Mesothelial cell of epicardium (in vitro differentiated cells): ENCODE results near the gene TSEN2. TPM values are rescaled to one million over a fixed set of nuclear protein-coding genes. Genes with fewer than 3 reads are reported as not detected.

ENCODE experiments used
- DNase-seq, 2 experiments: peaks; one replicate each; pipeline ENCODE4 v3.0.0; 2021; ENCODE audit warnings: low spot score in 2 of 2; ENCODE audit not compliant: unreplicated experiment in 2 of 2
- H3K27ac Mint-ChIP-seq: 2 replicates; pipeline ENCODE4 v1.8.0; 2021; ENCODE audit warnings: mixed read lengths
- H3K27me3 Mint-ChIP-seq: 2 replicates; pipeline ENCODE4 v1.8.0; 2021; ENCODE audit warnings: low read depth, mixed read lengths
- H3K36me3 Mint-ChIP-seq: 2 replicates; pipeline ENCODE4 v1.8.0; 2021; ENCODE audit warnings: mixed read lengths
- H3K4me1 Mint-ChIP-seq: 2 replicates; pipeline ENCODE4 v1.8.0; 2021; ENCODE audit warnings: mixed read lengths
- H3K4me3 Mint-ChIP-seq: 2 replicates; pipeline ENCODE4 v1.8.0; 2021; ENCODE audit warnings: mild to moderate bottlenecking, moderate library complexity, mixed read lengths
- H3K9me3 Mint-ChIP-seq: 2 replicates; pipeline ENCODE4 v1.8.0; 2021; ENCODE audit warnings: mixed read lengths
- total RNA-seq: library from RNA; stranded (reverse); gene quantifications from 3 replicates; pipeline ENCODE4 v1.2.1, GENCODE V29; 2021
- TF ChIP-seq, protein P1 (sequence below): fragments of 200-600 bp; sonication (generic); IDR thresholded peaks from one replicate; pipeline ENCODE4 v1.5.0; 2021; ENCODE audit warnings: antibody characterized with exemption; ENCODE audit not compliant: unreplicated experiment

TSEN2 gene
- total RNA-seq, 1 donor from 2014 or later: 29.0 TPM

DNA sequence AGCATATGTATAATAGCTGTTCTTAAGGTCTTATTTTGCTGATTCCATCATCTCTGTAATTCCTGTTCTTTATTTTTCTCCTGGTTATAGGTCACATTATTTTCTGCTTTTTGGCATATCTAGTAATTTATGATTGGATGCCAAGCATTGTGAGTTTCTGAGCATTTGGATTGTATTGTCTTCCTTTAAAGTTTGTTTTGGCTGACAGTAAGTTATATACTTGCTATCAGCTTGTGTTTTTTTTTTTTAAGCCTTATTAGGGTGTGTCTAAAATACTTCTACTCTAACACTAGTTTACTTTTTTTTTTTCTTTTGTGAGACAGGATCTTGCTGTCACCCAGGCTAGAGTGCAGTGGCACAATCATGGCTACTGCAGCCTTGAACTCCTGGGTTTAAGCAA is 82.7 kb downstream of the TSEN2 start:
- Mint-ChIP-seq H3K27me3 (no peaks in the 10 kb centered on the region), H3K27ac (no peak overlapping the region), H3K4me1 (peaks cover 17% of the 10 kb centered on the region), H3K4me3 (no peak overlapping the region), H3K36me3 (peaks cover 46% of the 10 kb centered on the region), H3K9me3 (peaks cover 10% of the 10 kb centered on the region)
- TF ChIP-seq, protein P1, sequence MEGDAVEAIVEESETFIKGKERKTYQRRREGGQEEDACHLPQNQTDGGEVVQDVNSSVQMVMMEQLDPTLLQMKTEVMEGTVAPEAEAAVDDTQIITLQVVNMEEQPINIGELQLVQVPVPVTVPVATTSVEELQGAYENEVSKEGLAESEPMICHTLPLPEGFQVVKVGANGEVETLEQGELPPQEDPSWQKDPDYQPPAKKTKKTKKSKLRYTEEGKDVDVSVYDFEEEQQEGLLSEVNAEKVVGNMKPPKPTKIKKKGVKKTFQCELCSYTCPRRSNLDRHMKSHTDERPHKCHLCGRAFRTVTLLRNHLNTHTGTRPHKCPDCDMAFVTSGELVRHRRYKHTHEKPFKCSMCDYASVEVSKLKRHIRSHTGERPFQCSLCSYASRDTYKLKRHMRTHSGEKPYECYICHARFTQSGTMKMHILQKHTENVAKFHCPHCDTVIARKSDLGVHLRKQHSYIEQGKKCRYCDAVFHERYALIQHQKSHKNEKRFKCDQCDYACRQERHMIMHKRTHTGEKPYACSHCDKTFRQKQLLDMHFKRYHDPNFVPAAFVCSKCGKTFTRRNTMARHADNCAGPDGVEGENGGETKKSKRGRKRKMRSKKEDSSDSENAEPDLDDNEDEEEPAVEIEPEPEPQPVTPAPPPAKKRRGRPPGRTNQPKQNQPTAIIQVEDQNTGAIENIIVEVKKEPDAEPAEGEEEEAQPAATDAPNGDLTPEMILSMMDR: no peak
- DNase-seq: no peak

DNA sequence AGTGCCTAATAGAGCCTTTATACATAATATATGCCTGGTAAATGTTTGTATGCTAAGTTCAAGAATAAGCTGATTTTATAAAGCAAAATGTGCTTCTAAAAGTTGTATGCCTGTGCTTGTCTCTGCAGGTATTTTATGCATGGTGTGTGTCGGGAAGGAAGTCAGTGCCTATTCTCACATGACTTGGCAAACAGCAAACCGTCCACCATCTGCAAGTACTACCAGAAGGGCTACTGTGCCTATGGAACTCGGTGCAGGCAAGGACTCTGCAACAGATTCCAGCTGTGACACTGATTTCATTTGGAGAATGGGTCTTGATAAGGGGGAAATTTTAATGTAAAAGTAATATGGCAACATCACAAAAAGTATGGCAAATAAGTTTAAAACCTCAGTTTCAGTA is 84.5 kb downstream of the TSEN2 start:
- no peak overlapping the region for H3K4me3 Mint-ChIP-seq
- no peak overlapping the region for H3K27ac Mint-ChIP-seq
- peaks cover 5% of the 10 kb centered on the region for H3K4me1 Mint-ChIP-seq
- DNase-seq: no peak
- peaks cover 10% of the 10 kb centered on the region for H3K9me3 Mint-ChIP-seq
- TF ChIP-seq, protein P1: no peak
- peaks cover 58% of the 10 kb centered on the region for H3K36me3 Mint-ChIP-seq
- no peaks in the 10 kb centered on the region for H3K27me3 Mint-ChIP-seq

- Mint-ChIP-seq H3K36me3 (peaks cover 57% of the 10 kb centered on the region), H3K9me3 (peaks cover 10% of the 10 kb centered on the region), H3K4me3 (no peak overlapping the region), H3K4me1 (peaks cover under 1% of the 10 kb centered on the region), H3K27ac (no peak overlapping the region), H3K27me3 (no peaks in the 10 kb centered on the region)
- TF ChIP-seq, protein P1: no peak
- DNase-seq: no peak
Measured at GRCh38 chr3:12569836-12570235, 85.6 kb downstream of the TSEN2 start.

GRCh38 chr3:12571986-12572385 is 87.7 kb downstream of the TSEN2 start:
- Mint-ChIP-seq H3K9me3 (peaks cover 1% of the 10 kb centered on the region), H3K4me1 (no peaks in the 10 kb centered on the region), H3K27me3 (no peaks in the 10 kb centered on the region), H3K36me3 (peaks cover 55% of the 10 kb centered on the region), H3K27ac (no peak overlapping the region), H3K4me3 (no peak overlapping the region)
- TF ChIP-seq, protein P1: no peak
- DNase-seq: no peak

DNA sequence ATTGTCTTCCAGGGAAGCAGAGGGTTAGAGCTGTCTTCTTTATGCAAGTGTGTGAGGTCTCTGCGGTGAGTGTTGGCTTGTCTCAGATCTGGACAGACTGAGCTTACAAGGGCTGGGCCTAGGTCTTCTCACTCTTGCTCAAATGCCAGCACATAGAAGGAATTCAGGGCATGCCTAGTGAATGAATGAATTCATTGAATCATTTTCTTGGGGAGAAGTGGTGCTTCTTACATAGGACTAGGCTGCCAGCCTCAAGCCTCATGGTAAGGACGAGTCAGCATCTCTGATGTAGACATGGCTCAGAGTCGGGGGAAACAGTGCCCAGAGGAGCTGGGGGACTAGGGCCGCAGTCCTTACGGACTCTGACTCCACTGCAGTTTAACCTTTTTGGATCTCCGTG is 89.9 kb downstream of the TSEN2 start:
- DNase-seq: no peak
- no peak overlapping the region for H3K4me3 Mint-ChIP-seq
- no peaks in the 10 kb centered on the region for H3K4me1 Mint-ChIP-seq
- H3K36me3 Mint-ChIP-seq: peaks cover 57% of the 10 kb centered on the region
- H3K27ac Mint-ChIP-seq: no peak overlapping the region
- H3K27me3 Mint-ChIP-seq: no peaks in the 10 kb centered on the region
- TF ChIP-seq, protein P1: no peak
- peaks cover 3% of the 10 kb centered on the region for H3K9me3 Mint-ChIP-seq

- Mint-ChIP-seq H3K4me1 (no peaks in the 10 kb centered on the region), H3K9me3 (peaks cover 3% of the 10 kb centered on the region), H3K27me3 (no peaks in the 10 kb centered on the region), H3K4me3 (no peak overlapping the region), H3K36me3 (peaks cover 58% of the 10 kb centered on the region), H3K27ac (no peak overlapping the region)
- TF ChIP-seq, protein P1: no peak
- DNase-seq: no peak
Measured at GRCh38 chr3:12574661-12575060, 90.4 kb downstream of the TSEN2 start.
